ENCODE measurements around the gene MACF1. TPM values are rescaled to one million over a fixed set of nuclear protein-coding genes. Genes with fewer than 3 reads are reported as not detected.
A peak's percentile ranks its signal among the peaks of the same experiment; 100 is the strongest.

Gene MACF1
- total and polyA plus RNA-seq, 9 donors, result 93.6 to 331 (median 247) TPM

GRCh38 chr1:39385067-39385988 is 180.8 kb downstream of the MACF1 start:
- H3K4me3 ChIP-seq, result no peak overlapping the region
- WGBS, 3 donors, result 63 to 67% (median 64%) methylated on average over 16 of the region's 16 CpGs
- H3K27ac ChIP-seq, result no peak overlapping the region
- H3K36me3 ChIP-seq, result no peaks in the 10 kb centered on the region
- H3K4me1 ChIP-seq (ENCODE audit: insufficient read depth), result no peaks in the 10 kb centered on the region
- H3K9me3 ChIP-seq, result no peaks in the 10 kb centered on the region
- intact Hi-C loops (cut with DNase I), result no loop called here
- DNase-seq, result no peak
- no peaks in the 10 kb centered on the region for H3K27me3 ChIP-seq
- TF ChIP-seq, protein P1, sequence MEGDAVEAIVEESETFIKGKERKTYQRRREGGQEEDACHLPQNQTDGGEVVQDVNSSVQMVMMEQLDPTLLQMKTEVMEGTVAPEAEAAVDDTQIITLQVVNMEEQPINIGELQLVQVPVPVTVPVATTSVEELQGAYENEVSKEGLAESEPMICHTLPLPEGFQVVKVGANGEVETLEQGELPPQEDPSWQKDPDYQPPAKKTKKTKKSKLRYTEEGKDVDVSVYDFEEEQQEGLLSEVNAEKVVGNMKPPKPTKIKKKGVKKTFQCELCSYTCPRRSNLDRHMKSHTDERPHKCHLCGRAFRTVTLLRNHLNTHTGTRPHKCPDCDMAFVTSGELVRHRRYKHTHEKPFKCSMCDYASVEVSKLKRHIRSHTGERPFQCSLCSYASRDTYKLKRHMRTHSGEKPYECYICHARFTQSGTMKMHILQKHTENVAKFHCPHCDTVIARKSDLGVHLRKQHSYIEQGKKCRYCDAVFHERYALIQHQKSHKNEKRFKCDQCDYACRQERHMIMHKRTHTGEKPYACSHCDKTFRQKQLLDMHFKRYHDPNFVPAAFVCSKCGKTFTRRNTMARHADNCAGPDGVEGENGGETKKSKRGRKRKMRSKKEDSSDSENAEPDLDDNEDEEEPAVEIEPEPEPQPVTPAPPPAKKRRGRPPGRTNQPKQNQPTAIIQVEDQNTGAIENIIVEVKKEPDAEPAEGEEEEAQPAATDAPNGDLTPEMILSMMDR (IDR thresholded peaks at IDR 0.05), result no peak
- no peak for TF ChIP-seq EP300 (IDR thresholded peaks at IDR 0.05)
- TF ChIP-seq POLR2A (IDR thresholded peaks at IDR 0.05), result no peak

GRCh38 chr1:39386997-39387396 is 182.5 kb downstream of the MACF1 start:
- no peaks in the 10 kb centered on the region for H3K27me3 ChIP-seq
- H3K36me3 ChIP-seq, result no peaks in the 10 kb centered on the region
- no peak overlapping the region for H3K4me3 ChIP-seq
- intact Hi-C loops (cut with DNase I), result no loop called here
- H3K9me3 ChIP-seq, result no peaks in the 10 kb centered on the region
- TF ChIP-seq POLR2A (IDR thresholded peaks at IDR 0.05) (no peak), EP300 (IDR thresholded peaks at IDR 0.05) (no peak)
- TF ChIP-seq, protein P1 (IDR thresholded peaks at IDR 0.05), result no peak
- H3K27ac ChIP-seq, result no peak overlapping the region
- no peak for DNase-seq
- peaks cover 5% of the 10 kb centered on the region for H3K4me1 ChIP-seq (ENCODE audit: insufficient read depth)
- 89 to 92% (median 91%) methylated on average over 5 of the region's 5 CpGs for WGBS, 3 donors

- Histone ChIP-seq H3K4me1 (ENCODE audit: insufficient read depth) (peaks cover 6% of the 10 kb centered on the region), H3K27ac (no peak overlapping the region), H3K9me3 (no peaks in the 10 kb centered on the region), H3K4me3 (no peak overlapping the region), H3K27me3 (no peaks in the 10 kb centered on the region), H3K36me3 (no peaks in the 10 kb centered on the region)
- DNase-seq, result no peak
- 75 to 85% (median 82%) methylated on average over 4 of the region's 4 CpGs for WGBS, 3 donors
- intact Hi-C loops (cut with DNase I), result no loop called here
- TF ChIP-seq EP300 (IDR thresholded peaks at IDR 0.05), result no peak
- TF ChIP-seq, protein P1 (IDR thresholded peaks at IDR 0.05), result no peak
- TF ChIP-seq POLR2A (IDR thresholded peaks at IDR 0.05), result no peak
These were observed 183.0 kb downstream of the MACF1 start for GRCh38 chr1:39387452-39387851.

DNA sequence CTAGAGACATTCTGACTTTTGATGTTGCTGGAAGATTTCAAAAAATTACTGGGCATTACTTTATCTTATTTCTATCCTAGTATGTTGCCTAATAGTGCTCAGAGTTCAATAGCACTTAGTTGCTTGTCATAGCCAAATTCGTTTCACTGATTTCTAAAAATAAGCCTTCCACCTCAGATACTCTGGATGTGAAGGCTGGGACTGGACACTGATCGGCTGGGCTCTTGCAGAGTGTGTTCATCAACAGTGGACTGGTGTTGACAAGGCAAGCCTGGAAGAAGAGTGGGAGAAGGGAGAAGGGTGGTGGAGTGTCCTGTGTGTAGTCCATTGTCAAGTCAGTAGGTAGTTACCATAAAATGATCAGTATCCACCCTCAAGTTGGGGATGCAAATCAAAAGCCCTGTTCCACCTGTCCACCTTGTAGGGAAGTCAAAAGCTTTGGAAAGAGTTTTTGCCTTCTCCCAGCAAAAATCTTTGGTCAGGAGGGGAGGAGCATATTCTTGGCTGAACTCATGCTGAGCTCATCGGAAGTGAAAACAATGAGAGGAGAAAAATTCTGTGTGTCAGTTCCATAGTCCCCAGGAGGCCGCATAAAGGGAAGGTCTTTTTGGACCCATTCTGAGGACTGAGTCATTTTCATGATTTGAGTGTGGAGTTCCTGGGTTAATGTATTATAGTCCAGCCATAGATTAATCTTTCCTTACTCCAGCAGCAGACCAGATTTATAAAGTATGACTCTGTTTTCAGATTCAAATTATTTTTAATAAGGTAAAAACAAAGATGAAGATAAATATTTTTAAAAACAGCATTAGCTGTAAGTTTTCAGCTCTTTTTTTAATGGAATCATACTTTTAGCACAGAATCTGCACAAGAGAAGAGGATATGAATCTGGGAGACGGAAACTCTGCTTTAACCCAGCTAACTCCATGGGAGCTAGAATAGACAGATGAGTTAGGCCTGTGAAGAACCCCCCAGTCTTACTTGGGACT is 187.5 kb downstream of the MACF1 start:
- intact Hi-C loops (cut with DNase I), result no loop called here
- H3K4me1 ChIP-seq (ENCODE audit: insufficient read depth), result peaks cover 19% of the 10 kb centered on the region
- no peak overlapping the region for H3K4me3 ChIP-seq
- H3K36me3 ChIP-seq, result no peaks in the 10 kb centered on the region
- no peaks in the 10 kb centered on the region for H3K27me3 ChIP-seq
- peak in 2 of 5 donors; percentile 40 to 56 for DNase-seq
- H3K9me3 ChIP-seq, result no peaks in the 10 kb centered on the region
- WGBS, 3 donors, result 17 to 20% (median 19%) methylated on average over 5 of the region's 5 CpGs
- peak overlapping the region; percentile 28 to 58 for H3K27ac ChIP-seq
- TF ChIP-seq POLR2A (IDR thresholded peaks at IDR 0.05) (no peak), EP300 (IDR thresholded peaks at IDR 0.05) (no peak)
- TF ChIP-seq, protein P1 (IDR thresholded peaks at IDR 0.05), result no peak
